Epithelial cell of esophagus (primary cell): Measurements from ENCODE around the gene MZF1.

ENCODE experiments used
- DNase-seq: peaks from one replicate; pipeline ENCODE4 v3.0.0; 2010; ENCODE audit warnings: low read depth
- H3K4me3 ChIP-seq: 2 replicates; pipeline ENCODE4 v1.5.1; 2011; ENCODE audit warnings: mild to moderate bottlenecking, low read length, control low read depth
- TF ChIP-seq, protein P1 (sequence below): IDR thresholded peaks from 2 replicates; pipeline ENCODE4 v1.5.1; 2011; ENCODE audit warnings: low read depth, mild to moderate bottlenecking, low read length, control low read depth, inconsistent platforms; ENCODE audit not compliant: insufficient read depth; ENCODE audit errors: missing control alignments

Gene MZF1

DNA sequence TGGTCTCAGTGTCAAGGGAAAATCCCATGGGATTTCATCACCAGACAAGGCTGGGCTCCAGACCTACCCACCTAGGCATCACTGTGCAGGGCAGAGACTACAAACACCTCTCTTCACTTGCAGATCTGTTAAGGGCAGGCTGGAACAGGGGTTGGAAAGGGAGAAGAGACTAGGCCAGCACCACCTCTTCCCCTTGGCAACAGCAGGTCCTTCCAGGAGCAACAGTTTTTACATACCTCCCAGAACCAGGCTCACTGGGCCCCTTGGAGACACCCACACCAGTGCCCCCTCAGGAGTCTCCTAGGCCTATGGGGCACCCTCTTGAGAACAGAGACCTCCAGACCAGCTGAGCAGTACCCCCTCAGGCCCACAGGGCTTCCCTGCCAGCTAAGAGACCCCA lies 12.2 kb downstream of the MZF1 start:
- no peak for DNase-seq
- TF ChIP-seq, protein P1, sequence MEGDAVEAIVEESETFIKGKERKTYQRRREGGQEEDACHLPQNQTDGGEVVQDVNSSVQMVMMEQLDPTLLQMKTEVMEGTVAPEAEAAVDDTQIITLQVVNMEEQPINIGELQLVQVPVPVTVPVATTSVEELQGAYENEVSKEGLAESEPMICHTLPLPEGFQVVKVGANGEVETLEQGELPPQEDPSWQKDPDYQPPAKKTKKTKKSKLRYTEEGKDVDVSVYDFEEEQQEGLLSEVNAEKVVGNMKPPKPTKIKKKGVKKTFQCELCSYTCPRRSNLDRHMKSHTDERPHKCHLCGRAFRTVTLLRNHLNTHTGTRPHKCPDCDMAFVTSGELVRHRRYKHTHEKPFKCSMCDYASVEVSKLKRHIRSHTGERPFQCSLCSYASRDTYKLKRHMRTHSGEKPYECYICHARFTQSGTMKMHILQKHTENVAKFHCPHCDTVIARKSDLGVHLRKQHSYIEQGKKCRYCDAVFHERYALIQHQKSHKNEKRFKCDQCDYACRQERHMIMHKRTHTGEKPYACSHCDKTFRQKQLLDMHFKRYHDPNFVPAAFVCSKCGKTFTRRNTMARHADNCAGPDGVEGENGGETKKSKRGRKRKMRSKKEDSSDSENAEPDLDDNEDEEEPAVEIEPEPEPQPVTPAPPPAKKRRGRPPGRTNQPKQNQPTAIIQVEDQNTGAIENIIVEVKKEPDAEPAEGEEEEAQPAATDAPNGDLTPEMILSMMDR = no peak

DNA sequence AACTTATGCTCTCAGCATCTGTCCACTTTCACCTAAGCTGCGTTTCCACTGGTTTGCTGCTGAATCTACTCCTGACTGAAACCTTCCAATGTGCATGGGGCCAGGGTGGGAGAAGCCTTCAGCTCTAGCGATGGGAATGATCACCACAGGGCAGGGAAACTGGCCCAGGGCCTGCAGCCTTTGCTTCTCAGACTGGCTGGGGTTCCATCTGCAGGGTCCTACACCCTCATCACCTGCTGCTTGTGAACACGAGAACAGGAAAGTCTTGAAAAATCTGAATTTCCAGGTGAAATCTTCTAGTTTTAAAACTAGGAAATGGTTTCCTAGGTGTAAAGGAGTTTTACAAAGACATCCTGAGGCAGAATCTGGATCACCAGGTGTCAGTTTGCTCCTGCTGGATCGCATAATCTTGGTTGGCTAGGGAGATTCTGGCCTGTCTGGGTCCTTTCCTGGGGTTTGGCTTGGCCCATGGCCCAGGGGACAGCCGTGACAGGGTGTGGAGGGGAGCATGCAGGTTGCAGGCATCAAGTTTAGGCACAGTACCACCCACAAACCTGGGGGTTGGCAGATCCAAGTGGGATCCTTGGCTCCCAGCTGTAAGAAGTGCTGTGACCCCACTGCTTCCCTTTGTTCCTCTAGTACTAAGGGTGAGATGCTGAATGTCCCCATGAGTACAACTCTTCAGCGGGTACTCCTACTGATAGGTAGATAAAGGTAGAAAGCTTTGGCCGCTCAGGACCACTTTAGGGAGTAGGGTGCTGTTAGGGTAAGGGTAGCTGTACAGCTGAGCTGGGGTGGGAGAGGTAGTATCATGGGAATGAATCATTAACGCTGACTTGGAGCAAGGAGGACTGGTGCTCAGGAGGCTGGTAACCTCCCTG lies 12.9 kb downstream of the MZF1 start:
- no peak for DNase-seq
- TF ChIP-seq, protein P1 = no peak
- peak overlapping the region; percentile 87 for H3K4me3 ChIP-seq

More for the DNA sequence above, 12.2 kb downstream of the MZF1 start:
- no peak overlapping the region for H3K4me3 ChIP-seq

DNA sequence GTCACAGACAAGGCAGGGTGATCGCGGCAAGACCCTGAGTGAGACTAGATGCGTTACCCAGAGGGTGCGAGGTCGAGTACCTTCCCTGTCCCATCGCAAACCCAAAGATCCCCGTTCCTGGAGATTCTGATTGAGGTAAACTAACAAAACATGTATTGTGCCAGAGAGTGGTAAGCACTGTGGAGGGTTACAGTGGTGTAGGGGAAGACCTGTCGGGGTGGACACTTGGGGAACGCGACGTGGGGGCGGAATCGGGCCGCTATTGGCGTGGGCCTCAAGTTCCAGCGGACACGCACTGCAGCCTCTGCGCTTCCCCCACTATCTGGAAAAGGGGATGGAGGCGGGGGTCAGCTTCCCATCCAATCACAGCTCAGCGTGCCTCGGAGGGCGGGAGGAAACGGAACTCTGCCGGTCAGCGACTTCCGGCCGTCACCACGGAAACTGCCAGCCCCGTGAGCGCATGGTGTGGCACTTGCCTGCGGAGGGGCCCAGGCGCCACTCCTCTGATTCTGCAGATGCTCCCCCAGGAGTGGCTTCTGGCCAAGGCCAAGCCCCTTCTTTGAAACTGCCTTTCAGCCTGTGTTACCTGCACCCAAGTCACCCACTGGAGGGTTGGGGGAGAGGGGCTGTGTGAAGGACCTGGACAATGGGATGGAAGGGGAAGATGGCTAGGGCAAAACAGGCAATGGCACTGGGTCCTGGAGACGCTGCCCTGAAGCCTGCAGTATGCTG lies 13.7 kb downstream of the MZF1 start:
- peak; percentile 84 for DNase-seq
- TF ChIP-seq, protein P1 = no peak
- H3K4me3 ChIP-seq = peak overlapping the region; percentile 87

DNA sequence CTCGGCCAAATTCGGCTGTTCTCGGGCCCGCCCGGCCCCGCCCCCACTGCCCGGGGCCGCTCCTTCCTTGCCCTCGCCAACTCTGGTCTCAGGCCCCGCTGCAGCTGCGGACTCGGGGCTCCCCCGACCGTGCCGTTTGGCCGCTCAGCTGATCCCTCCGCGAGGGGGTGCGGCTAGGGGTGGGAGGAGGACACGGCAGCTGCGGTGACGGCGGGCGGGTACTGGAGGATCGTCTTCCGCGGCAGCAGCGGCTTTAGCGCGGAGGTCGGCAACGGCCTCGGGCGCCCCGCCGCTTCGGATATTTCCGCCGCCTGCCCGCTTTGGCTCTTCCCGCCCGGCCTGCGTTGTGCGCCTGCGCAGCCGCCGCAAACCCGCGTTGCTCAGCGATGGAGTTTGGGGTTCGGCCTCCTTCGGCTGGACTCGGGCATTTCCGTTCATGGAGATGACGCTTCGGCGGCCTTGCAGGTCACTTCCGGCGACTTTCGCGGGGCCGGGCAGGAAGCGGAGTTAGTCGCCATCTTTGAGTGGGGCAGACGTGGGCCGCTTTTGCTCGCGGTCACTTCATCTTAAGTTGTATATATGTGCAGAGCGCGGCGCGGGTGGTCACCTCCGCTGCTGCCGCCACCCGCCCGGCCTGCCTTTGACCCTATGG lies 14.4 kb downstream of the MZF1 start:
- TF ChIP-seq, protein P1 = no peak
- DNase-seq = peak; percentile 99

DNA sequence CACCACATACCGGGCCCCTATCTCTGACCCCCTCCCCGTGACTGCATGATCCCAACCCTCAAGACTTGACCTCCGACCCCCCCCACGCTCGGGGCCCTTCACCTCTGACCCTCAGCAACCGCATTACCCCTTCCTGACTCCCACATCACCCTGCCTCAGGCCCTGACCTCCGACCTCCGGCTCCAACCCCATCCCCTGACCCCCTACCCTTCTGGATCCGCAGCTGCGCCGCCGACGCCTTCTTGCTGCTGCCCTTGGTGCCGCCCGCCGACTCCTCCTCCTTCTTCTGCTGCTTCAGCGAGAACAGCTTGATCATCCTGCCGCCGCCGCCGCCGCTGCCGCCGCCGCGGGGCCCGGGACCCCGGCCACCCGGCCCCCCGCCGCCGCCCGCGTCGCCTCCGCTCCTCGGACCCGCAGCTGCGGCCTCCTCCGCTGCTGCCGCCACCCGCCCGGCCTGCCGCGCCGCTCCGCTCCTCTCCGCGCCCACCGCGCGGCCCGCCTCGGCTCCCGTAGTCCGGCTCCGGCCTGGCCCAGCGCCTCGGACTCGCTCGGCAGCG lies 15.0 kb downstream of the MZF1 start, which contains the start of gene UBE2M:
UBE2M (minus strand) TSS at position 546 of the 557 bp plus-strand sequence; CDS start at position 316, 230 bp downstream.
- TF ChIP-seq, protein P1 = no peak
- peak; percentile 68 for DNase-seq
- H3K4me3 ChIP-seq = peak within 1 kb of the TSS; percentile 90

More for the DNA sequence above, 14.4 kb downstream of the MZF1 start:
- peak overlapping the region; percentile 87 for H3K4me3 ChIP-seq

DNA sequence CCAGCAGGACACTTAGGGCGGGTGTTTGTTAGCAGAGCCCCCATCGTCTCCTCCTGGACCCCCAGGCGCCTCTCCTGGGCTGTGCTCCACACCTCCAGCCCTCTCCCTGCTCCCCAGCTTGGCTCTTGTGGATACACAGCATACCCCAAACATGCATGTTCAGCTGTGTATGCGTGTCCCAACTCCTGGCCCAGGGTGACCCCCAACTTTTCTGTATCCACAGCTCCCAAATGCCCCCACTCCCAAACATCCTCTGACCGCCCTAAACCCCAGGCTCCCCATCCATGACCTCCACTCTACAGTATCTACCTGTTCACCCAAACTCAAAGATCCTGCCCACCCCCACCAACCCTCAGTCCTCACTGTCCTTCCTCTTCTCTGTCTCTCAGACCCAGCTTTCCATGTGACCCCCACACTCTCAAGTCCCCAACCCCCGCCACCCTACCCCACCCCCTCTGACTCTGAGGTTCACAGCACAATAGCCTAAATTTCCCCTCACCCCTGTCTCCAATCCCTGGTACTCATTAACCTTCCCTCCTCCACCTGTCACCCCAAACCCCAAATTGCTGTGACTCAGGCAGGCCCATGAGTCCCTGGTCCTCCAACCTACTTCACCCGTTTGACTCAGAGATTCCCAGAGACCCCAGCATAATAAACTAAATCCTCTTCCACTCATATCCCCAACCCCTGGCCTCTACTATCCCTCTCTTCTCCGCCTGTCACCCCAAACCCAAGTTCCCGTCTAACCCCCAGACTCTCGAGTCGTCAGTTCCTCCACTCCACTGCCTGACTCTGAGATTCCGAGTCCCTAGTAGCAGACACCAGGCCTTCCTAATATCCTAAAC lies 15.7 kb downstream of the MZF1 start:
- peak overlapping the region; percentile 90 for H3K4me3 ChIP-seq
- TF ChIP-seq, protein P1 = no peak
- DNase-seq = no peak
